Sigmoid colon (tissue), 7 donors: ENCODE results near the gene CAPRIN2. TPM values are rescaled to one million over a fixed set of nuclear protein-coding genes. Genes with fewer than 3 reads are reported as not detected.

ENCODE experiments used
- DNase-seq: peaks from one replicate; pipeline ENCODE4 v3.0.0-alpha.2; 2019
- H3K27ac ChIP-seq, 4 donors: fragments of 200-600 bp; sonication (generic); one replicate each; pipeline ENCODE4 v1.5.1; 2016 to 2019; ENCODE audit warnings: mild to moderate bottlenecking in 1 of 4
- H3K27me3 ChIP-seq, 3 donors: fragments of 200-600 bp; sonication (generic); one replicate each; pipeline ENCODE4 v1.5.1; 2019; ENCODE audit warnings: mild to moderate bottlenecking in 1 of 3
- H3K36me3 ChIP-seq, 4 donors: fragments of 200-600 bp; sonication (generic); one replicate each; pipeline ENCODE4 v1.5.1; 2016 to 2019
- H3K4me1 ChIP-seq, 4 donors: fragments of 200-600 bp; sonication (generic); one replicate each; pipeline ENCODE4 v1.5.1; 2017 to 2019
- H3K4me3 ChIP-seq, 4 donors: fragments of 200-600 bp; sonication (generic); one replicate each; pipeline ENCODE4 v1.5.1; 2017 to 2019; ENCODE audit warnings: mild to moderate bottlenecking in 2 of 4, moderate library complexity in 1 of 4
- H3K9me3 ChIP-seq, 4 donors: fragments of 200-600 bp in 3 of 4; sonication (generic) in 3 of 4; one replicate each; pipeline versions ENCODE4 v1.5.1 to v1.6.1; 2013 to 2019
- EP300 ChIP-seq, 4 donors: sonication (generic); formaldehyde crosslinking; IDR thresholded peaks; one replicate each; pipeline ENCODE4 v1.6.1; 2017; ENCODE audit warnings: antibody characterized with exemption in 4 of 4
- POLR2A ChIP-seq, 2 donors: fragments of 450-650 bp; IDR thresholded peaks; one replicate each; pipeline ENCODE4 v1.6.1; 2016; ENCODE audit warnings: antibody characterized with exemption in 2 of 2, mild to moderate bottlenecking in 2 of 2, moderate library complexity in 2 of 2
- POLR2AphosphoS5 ChIP-seq, 4 donors: sonication (generic); formaldehyde crosslinking; IDR thresholded peaks; one replicate each; pipeline ENCODE4 v1.6.1; 2017; ENCODE audit warnings: antibody characterized with exemption in 4 of 4
- WGBS, 2 donors: extraction: QIAGEN DNeasy Blood & Tissue Kit; methylation state at CpG; one replicate each; pipeline ENCODE4 v1.1.7; 2013; 5-methylcytosine and 5-hydroxymethylcytosine counted together
- intact Hi-C: fragments of 100-400 bp; cut with DNase I; formaldehyde crosslinking; loops from one replicate; pipeline ENCODE4 v1.15.1; 2023
- polyA plus RNA-seq, 3 donors: library from polyadenylated mRNA; stranded (reverse); fragments of 200-250 nt; gene quantifications; one replicate each; pipeline ENCODE4 v1.2.3, GENCODE V29; 2013
- total RNA-seq, 4 donors: library from RNA; depleted of rRNA; stranded (reverse); fragments of >200 nt; gene quantifications; one replicate each; pipeline ENCODE4 v1.1.0, GENCODE V29; 2016
- TF ChIP-seq, protein P1 (sequence below), 4 experiments: fragments of 450-650 bp in 3 of 4; fragments of 200-600 bp in 1 of 4; IDR thresholded peaks; one replicate each; pipeline ENCODE4 v1.5.1; 2016 to 2019; ENCODE audit warnings: antibody characterized with exemption in 4 of 4, mild to moderate bottlenecking in 3 of 4, moderate library complexity in 2 of 4
- donor health status: healthy with polysubstance abuse.
- donor health status: Bipolar disorder and iron deficiency.
- donor health status: healthy.

Gene CAPRIN2
- total and polyA plus RNA-seq, 7 donors: 2.1 to 42.9 (median 25.0) TPM

DNA sequence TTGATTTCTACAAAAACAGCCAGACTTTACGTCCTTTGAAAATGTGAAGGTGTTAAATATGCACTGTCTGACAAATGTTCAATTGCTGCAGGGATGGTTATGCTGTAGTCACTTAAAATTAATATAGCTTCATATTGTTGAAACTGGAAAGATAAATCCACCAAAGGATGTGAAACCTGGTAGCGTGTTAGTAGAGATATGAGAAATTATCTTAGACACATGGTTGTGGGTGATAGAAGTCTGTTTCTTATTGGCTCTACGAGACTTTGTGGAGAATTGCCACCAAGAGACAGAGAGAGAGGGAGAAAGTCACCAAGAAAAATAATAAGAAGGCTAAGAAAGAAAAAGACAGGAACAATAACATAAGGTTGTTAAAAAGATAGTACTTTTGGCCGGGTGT is 2.6 kb upstream of the CAPRIN2 start:
- Histone ChIP-seq H3K4me1 (peaks cover 0 to 19% (median 15%) of the 10 kb centered on the region in 4 donors), H3K27me3 (no peaks in the 10 kb centered on the region), H3K9me3 (no peaks in the 10 kb centered on the region), H3K36me3 (no peaks in the 10 kb centered on the region), H3K27ac (no peak overlapping the region), H3K4me3 (no peak overlapping the region)
- WGBS, 2 donors: 66 to 72% methylated on average over 4 of the region's 4 CpGs
- intact Hi-C loops: loop anchor here (5.0 kb wide), 1 partner anchor 40 kb away; no protein-coding TSS in a partner anchor
- TF ChIP-seq POLR2AphosphoS5 (IDR thresholded peaks at IDR 0.05) (no peak), EP300 (IDR thresholded peaks at IDR 0.05) (no peak), POLR2A (IDR thresholded peaks at IDR 0.05) (no peak)
- TF ChIP-seq, protein P1, sequence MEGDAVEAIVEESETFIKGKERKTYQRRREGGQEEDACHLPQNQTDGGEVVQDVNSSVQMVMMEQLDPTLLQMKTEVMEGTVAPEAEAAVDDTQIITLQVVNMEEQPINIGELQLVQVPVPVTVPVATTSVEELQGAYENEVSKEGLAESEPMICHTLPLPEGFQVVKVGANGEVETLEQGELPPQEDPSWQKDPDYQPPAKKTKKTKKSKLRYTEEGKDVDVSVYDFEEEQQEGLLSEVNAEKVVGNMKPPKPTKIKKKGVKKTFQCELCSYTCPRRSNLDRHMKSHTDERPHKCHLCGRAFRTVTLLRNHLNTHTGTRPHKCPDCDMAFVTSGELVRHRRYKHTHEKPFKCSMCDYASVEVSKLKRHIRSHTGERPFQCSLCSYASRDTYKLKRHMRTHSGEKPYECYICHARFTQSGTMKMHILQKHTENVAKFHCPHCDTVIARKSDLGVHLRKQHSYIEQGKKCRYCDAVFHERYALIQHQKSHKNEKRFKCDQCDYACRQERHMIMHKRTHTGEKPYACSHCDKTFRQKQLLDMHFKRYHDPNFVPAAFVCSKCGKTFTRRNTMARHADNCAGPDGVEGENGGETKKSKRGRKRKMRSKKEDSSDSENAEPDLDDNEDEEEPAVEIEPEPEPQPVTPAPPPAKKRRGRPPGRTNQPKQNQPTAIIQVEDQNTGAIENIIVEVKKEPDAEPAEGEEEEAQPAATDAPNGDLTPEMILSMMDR (IDR thresholded peaks at IDR 0.05): no peak
- no peak for DNase-seq

- Histone ChIP-seq H3K36me3 (no peaks in the 10 kb centered on the region), H3K9me3 (no peaks in the 10 kb centered on the region), H3K27ac (no peak overlapping the region), H3K4me1 (peaks cover 0 to 19% (median 15%) of the 10 kb centered on the region in 4 donors), H3K4me3 (no peak overlapping the region), H3K27me3 (no peaks in the 10 kb centered on the region)
- WGBS, 2 donors: 92 to 93% methylated on average over 10 of the region's 10 CpGs
- TF ChIP-seq, protein P1 (IDR thresholded peaks at IDR 0.05): no peak
- TF ChIP-seq POLR2AphosphoS5 (IDR thresholded peaks at IDR 0.05) (no peak), POLR2A (IDR thresholded peaks at IDR 0.05) (no peak), EP300 (IDR thresholded peaks at IDR 0.05) (no peak)
- peak; percentile 59 for DNase-seq
- intact Hi-C loops: loop anchor here (5.0 kb wide), 1 partner anchor 41 kb away; no protein-coding TSS in a partner anchor
These were observed 1.3 kb upstream of the CAPRIN2 start for GRCh38 chr12:30756074-30756473.

DNA sequence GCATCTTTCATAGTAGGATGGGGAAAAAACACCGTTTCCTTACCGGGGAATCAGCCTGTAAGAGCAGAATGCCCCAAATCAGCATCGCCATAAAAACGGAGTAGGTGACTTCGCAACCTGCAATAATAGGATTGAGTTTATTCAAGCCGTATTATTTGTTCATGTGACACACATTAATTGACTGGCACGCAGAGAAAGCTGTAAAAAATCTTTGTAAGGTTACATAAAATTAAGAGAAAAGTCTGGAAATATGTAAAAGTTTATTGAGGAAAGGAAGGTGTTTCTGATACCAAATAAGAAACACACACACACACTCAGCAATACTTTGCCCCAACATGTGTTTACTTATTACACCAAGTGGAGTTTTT is 628 bp upstream of the CAPRIN2 start:
- no peaks in the 10 kb centered on the region for H3K27me3 ChIP-seq
- intact Hi-C loops: loop anchor here (2.0 to 5.0 kb wide), 2 partner anchors 42 to 51 kb away; no protein-coding TSS in a partner anchor
- H3K36me3 ChIP-seq: peaks cover 0 to 5% (median 0%) of the 10 kb centered on the region in 4 donors
- no peak for DNase-seq
- no peak for TF ChIP-seq POLR2AphosphoS5 (IDR thresholded peaks at IDR 0.05)
- no peak for TF ChIP-seq EP300 (IDR thresholded peaks at IDR 0.05)
- TF ChIP-seq, protein P1 (IDR thresholded peaks at IDR 0.05): no peak
- H3K9me3 ChIP-seq: no peaks in the 10 kb centered on the region
- peak overlapping the region; percentile 88 for H3K27ac ChIP-seq
- WGBS, 2 donors: 6 to 19% methylated on average over 7 of the region's 7 CpGs
- peaks cover 0 to 19% (median 15%) of the 10 kb centered on the region in 4 donors for H3K4me1 ChIP-seq
- H3K4me3 ChIP-seq: peak overlapping the region; percentile 62 to 95 (median 76)

GRCh38 chr12:30754383-30754749 is 385 bp downstream of the CAPRIN2 start:
- intact Hi-C loops: loop anchor here (2.0 kb wide), 1 partner anchor 52 kb away; no protein-coding TSS in a partner anchor
- no peaks in the 10 kb centered on the region for H3K9me3 ChIP-seq
- WGBS, 2 donors: 0 to 1% methylated on average over 40 of the region's 40 CpGs
- peaks cover 0 to 19% (median 15%) of the 10 kb centered on the region in 4 donors for H3K4me1 ChIP-seq
- peaks cover 0 to 5% (median 0%) of the 10 kb centered on the region in 4 donors for H3K36me3 ChIP-seq
- TF ChIP-seq POLR2A (IDR thresholded peaks at IDR 0.05) (no peak), POLR2AphosphoS5 (IDR thresholded peaks at IDR 0.05) (no peak), EP300 (IDR thresholded peaks at IDR 0.05) (no peak)
- TF ChIP-seq, protein P1 (IDR thresholded peaks at IDR 0.05): no peak
- H3K4me3 ChIP-seq: peak overlapping the region; percentile 62 to 95 (median 76)
- no peak for DNase-seq
- peak overlapping the region; percentile 88 for H3K27ac ChIP-seq
- no peaks in the 10 kb centered on the region for H3K27me3 ChIP-seq
